Chondrocyte (in vitro differentiated cells): ENCODE results near the gene DOK3. TPM values are rescaled to one million over a fixed set of nuclear protein-coding genes. Genes with fewer than 3 reads are reported as not detected.

Experiments used
- DNase-seq: peaks from one replicate; pipeline ENCODE4 v3.0.0; 2021; ENCODE audit warnings: mixed read lengths, low spot score
- H3K27ac Mint-ChIP-seq: one replicate; pipeline ENCODE4 v1.8.0; 2021; ENCODE audit warnings: mild to moderate bottlenecking, moderate library complexity, mixed read lengths; ENCODE audit not compliant: unreplicated experiment
- H3K27me3 Mint-ChIP-seq: 2 replicates; pipeline ENCODE4 v1.8.0; 2021; ENCODE audit warnings: low read depth, mixed read lengths
- H3K36me3 Mint-ChIP-seq: 2 replicates; pipeline ENCODE4 v1.8.0; 2021; ENCODE audit warnings: low read depth, mixed read lengths
- H3K4me1 Mint-ChIP-seq: 2 replicates; pipeline ENCODE4 v1.8.0; 2021; ENCODE audit warnings: low read depth, mild to moderate bottlenecking, mixed read lengths
- H3K4me3 Mint-ChIP-seq: one replicate; pipeline ENCODE4 v1.8.0; 2021; ENCODE audit warnings: mild to moderate bottlenecking, moderate library complexity, mixed read lengths; ENCODE audit not compliant: unreplicated experiment
- H3K9me3 Mint-ChIP-seq: 2 replicates; pipeline ENCODE4 v1.8.0; 2021; ENCODE audit warnings: low read depth, mixed read lengths
- long read RNA-seq: library from polyadenylated mRNA; stranded (forward); transcript quantifications from one replicate; pipeline ENCODE4 v2.0.0, GENCODE V29; 2021
- total RNA-seq: library from RNA; stranded (reverse); gene quantifications from 3 replicates; pipeline ENCODE4 v1.2.1, GENCODE V29; 2021
- TF ChIP-seq, protein P1 (sequence below): fragments of 200-600 bp; sonication (generic); IDR thresholded peaks from 2 replicates; pipeline ENCODE4 v1.5.0; 2021; ENCODE audit warnings: antibody characterized with exemption, mild to moderate bottlenecking, moderate library complexity

DOK3 gene, protein sequence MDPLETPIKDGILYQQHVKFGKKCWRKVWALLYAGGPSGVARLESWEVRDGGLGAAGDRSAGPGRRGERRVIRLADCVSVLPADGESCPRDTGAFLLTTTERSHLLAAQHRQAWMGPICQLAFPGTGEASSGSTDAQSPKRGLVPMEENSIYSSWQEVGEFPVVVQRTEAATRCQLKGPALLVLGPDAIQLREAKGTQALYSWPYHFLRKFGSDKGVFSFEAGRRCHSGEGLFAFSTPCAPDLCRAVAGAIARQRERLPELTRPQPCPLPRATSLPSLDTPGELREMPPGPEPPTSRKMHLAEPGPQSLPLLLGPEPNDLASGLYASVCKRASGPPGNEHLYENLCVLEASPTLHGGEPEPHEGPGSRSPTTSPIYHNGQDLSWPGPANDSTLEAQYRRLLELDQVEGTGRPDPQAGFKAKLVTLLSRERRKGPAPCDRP
- total RNA-seq = 4.7 to 7.7 TPM (median 7.5 TPM) in 3 replicates
- long read RNA-seq, partial matches to known transcripts = 1 of 2 reads
- long read RNA-seq, other reads (novel, unspliced or antisense) = 1 of 2 reads

DNA sequence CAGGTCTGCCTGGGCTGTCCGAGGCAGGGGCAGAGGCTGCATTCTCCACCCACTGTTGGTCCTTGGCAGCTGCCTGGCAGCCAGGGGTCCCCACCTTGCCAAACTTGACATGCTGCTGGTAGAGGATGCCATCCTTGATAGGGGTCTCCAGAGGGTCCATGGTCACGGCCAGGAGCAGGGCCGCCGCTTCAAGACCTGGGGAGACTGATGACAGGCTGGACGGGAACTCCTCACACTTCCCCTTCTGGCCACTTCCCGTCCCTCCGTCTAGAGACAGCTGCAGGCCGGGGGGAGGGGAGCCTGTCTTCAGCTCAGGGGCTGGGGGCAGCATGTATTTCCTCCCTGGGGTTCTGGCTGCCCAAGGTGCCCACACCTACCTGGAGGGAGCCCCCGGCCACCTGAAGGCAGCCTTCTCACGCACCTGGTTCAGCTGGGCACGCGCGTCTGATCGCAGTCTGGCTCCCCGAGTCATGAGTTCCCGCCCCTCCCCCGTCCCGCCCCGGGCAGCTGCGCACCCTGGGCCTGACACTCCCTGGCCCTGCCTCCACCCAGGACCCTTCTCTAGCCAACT, at the start of gene DOK3:
Gene DOK3, minus strand, starts transcription at position 446 of the 571 bp plus-strand sequence. Its CDS starts 286 bp downstream, at position 160.
- Mint-ChIP-seq H3K4me3 (no peak within 1 kb of the TSS), H3K27me3 (no peaks in the 10 kb centered on the region), H3K9me3 (no peaks in the 10 kb centered on the region), H3K27ac (no peak within 1 kb of the TSS), H3K36me3 (peaks cover 23% of the 10 kb centered on the region), H3K4me1 (peaks cover 2% of the 10 kb centered on the region)
- TF ChIP-seq, protein P1, sequence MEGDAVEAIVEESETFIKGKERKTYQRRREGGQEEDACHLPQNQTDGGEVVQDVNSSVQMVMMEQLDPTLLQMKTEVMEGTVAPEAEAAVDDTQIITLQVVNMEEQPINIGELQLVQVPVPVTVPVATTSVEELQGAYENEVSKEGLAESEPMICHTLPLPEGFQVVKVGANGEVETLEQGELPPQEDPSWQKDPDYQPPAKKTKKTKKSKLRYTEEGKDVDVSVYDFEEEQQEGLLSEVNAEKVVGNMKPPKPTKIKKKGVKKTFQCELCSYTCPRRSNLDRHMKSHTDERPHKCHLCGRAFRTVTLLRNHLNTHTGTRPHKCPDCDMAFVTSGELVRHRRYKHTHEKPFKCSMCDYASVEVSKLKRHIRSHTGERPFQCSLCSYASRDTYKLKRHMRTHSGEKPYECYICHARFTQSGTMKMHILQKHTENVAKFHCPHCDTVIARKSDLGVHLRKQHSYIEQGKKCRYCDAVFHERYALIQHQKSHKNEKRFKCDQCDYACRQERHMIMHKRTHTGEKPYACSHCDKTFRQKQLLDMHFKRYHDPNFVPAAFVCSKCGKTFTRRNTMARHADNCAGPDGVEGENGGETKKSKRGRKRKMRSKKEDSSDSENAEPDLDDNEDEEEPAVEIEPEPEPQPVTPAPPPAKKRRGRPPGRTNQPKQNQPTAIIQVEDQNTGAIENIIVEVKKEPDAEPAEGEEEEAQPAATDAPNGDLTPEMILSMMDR = no peak
- peak; percentile 84 for DNase-seq

DNA sequence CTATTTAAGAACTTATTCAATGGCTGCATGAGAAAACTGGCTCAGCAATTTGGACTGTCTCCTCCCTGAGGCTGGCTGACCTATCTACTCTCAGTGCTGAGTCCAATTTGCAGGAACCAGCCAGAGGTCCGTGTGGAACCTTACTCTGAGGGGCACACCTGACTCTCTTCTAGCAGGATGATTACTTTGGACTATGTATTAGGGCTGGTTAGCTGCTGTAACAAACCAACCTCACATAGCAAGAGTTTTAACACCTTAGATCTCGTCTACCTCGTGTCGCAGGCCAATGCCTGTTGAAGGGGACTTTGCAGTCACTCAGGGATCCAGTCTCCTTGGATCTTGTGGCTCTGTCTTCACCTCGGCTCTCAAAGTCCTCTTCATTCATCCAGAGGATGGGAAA, 48.2 kb upstream of the DOK3 start:
- Mint-ChIP-seq H3K27ac (no peak overlapping the region), H3K36me3 (peaks cover under 1% of the 10 kb centered on the region), H3K27me3 (no peaks in the 10 kb centered on the region), H3K4me3 (no peak overlapping the region), H3K9me3 (no peaks in the 10 kb centered on the region), H3K4me1 (peaks cover 25% of the 10 kb centered on the region)
- no peak for DNase-seq
- TF ChIP-seq, protein P1 = no peak

DNA sequence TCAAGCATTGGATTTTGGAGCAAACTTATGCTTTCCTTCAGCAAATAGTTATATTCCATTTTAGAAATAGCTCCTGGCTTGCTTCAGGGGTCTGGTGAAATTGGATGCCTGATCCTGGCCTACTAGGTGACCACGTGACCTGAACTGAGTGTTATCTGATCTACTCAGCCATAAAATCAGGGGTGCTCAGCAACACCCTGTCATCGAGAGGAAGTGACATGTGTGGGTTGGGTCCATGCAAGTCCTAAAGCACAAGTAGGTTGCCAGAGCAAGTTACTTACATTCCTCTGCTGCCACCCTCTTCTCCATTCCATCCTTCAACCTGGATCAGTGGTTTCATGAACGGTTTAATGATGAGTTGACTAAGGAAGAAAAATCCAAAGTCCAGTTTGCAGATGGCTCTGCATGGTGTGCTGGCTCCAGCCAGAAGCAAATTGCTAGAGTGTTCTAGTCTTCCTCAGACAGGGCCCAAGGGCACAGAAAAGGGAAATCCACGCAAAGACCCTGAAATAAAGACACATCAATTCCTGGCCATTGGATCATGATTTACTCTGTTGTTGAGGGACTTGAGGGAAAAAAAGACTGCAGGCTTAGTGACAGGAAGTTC, 47.5 kb upstream of the DOK3 start:
- Mint-ChIP-seq H3K4me1 (peaks cover 31% of the 10 kb centered on the region), H3K27me3 (no peaks in the 10 kb centered on the region), H3K4me3 (no peak overlapping the region), H3K27ac (no peak overlapping the region), H3K9me3 (no peaks in the 10 kb centered on the region), H3K36me3 (peaks cover 2% of the 10 kb centered on the region)
- TF ChIP-seq, protein P1 = no peak
- no peak for DNase-seq

DNA sequence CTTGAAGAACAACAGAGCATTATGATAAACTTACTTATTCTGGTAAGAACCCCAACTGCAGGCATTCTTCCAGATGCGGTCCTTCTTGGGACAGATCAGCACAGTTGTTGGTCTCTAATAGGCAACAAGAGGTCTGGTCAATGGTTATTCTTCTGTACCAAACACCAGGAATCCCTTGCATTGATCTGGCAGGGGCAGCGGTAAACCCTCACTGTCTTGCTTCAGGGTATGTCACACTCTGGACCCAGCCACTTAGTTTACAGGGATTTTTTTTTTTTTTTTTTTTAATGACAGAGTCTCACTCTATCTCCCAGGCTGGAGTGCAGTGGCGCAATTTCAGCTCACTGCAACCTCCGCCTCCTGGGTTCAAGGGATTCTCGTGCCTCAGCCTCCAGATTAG, 46.0 kb upstream of the DOK3 start:
- Mint-ChIP-seq H3K27ac (no peak overlapping the region), H3K36me3 (peaks cover 4% of the 10 kb centered on the region), H3K4me3 (no peak overlapping the region), H3K4me1 (peaks cover 27% of the 10 kb centered on the region), H3K9me3 (no peaks in the 10 kb centered on the region), H3K27me3 (no peaks in the 10 kb centered on the region)
- TF ChIP-seq, protein P1 = no peak
- DNase-seq = no peak

DNA sequence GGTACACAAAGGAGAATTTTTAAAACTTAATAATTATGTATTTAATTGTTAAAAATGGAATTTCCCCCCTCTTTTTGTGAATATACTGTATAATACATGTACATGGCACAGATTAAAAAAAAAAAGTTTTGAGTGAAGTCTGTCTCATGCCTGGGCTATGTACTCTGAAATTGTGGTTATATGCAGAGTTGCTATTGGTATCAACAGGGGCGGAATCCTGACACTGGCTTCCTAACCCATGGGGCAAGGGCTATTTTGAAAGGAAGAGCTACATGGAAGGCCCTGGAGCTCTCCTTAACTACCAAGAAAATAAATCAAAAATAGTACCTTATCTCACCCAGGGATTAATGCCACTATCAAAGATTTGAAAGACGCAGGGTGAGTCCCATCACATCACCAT, 45.6 kb upstream of the DOK3 start:
- no peaks in the 10 kb centered on the region for H3K9me3 Mint-ChIP-seq
- TF ChIP-seq, protein P1 = no peak
- peaks cover 5% of the 10 kb centered on the region for H3K36me3 Mint-ChIP-seq
- peaks cover 30% of the 10 kb centered on the region for H3K4me1 Mint-ChIP-seq
- no peak overlapping the region for H3K27ac Mint-ChIP-seq
- no peak for DNase-seq
- peak overlapping the region; percentile 75 for H3K4me3 Mint-ChIP-seq
- no peaks in the 10 kb centered on the region for H3K27me3 Mint-ChIP-seq
